GM12873 (cell line): ENCODE data around the gene HAVCR2.

Source experiments
- TF ChIP-seq, protein P1 (sequence below): IDR thresholded peaks from 2 replicates; pipeline ENCODE4 v1.5.1; 2012; ENCODE audit warnings: low read depth, mild to moderate bottlenecking, moderate library complexity, low read length, control low read depth; ENCODE audit not compliant: insufficient read depth; ENCODE audit errors: missing control alignments

HAVCR2 gene

DNA sequence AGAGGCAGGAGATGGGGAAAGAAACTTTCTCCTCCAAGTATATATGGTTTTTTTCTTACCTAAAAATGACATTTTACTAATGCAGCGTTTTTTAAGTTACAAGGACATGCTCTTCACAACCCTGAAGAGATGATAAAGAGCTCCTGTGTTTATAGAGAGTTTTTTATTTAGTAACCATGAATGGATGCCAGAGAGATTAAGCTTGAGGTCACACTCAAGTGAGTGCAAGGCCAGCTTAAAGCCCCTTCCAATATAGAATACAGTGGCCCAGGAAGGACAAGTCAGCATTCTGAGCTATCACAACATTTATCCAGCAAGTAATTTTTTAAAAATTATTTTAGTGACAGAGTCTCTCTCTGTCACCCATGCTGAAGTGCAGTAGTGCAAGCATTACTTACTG lies 6.7 kb upstream of the HAVCR2 start:
- TF ChIP-seq, protein P1, sequence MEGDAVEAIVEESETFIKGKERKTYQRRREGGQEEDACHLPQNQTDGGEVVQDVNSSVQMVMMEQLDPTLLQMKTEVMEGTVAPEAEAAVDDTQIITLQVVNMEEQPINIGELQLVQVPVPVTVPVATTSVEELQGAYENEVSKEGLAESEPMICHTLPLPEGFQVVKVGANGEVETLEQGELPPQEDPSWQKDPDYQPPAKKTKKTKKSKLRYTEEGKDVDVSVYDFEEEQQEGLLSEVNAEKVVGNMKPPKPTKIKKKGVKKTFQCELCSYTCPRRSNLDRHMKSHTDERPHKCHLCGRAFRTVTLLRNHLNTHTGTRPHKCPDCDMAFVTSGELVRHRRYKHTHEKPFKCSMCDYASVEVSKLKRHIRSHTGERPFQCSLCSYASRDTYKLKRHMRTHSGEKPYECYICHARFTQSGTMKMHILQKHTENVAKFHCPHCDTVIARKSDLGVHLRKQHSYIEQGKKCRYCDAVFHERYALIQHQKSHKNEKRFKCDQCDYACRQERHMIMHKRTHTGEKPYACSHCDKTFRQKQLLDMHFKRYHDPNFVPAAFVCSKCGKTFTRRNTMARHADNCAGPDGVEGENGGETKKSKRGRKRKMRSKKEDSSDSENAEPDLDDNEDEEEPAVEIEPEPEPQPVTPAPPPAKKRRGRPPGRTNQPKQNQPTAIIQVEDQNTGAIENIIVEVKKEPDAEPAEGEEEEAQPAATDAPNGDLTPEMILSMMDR = no peak

DNA sequence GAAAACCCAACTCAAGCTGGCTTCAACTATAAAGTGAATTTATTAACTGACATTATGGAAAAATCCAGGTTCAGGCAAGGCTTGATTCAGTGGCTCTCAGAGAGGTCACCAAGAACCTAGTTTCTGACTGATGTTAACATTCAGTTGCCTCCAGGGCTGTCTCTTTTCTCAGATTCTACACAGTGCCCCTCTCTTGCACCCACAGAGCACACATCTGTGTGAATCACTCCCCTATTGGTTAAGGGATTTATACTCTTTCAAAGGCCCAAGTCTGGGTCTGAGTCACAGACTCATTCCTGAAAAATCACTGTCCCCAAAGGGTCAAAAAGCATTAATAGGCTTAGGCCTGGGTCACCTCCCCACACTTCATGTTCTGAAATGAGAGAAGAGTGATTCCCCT lies 6.2 kb upstream of the HAVCR2 start:
- TF ChIP-seq, protein P1 = no peak

DNA sequence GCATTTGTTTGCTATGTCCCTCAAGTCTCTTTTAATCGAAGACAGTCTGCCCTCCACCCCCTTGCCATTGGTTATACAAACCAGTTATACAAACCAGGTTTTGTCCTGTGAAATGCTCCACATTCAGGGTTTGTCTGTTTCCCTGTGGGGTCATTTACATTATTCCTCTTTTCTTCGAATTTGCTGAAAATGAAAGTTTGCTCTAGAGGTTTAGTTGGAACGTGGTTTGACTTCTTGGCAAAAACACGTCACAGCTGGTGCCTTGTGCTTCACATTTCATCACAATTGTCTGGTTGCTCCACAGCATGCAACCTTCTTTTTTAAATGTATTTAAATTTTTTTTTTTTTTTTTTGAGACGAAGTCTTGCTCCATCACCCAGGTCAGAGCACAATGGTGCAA lies 4.2 kb upstream of the HAVCR2 start:
- TF ChIP-seq, protein P1 = no peak

DNA sequence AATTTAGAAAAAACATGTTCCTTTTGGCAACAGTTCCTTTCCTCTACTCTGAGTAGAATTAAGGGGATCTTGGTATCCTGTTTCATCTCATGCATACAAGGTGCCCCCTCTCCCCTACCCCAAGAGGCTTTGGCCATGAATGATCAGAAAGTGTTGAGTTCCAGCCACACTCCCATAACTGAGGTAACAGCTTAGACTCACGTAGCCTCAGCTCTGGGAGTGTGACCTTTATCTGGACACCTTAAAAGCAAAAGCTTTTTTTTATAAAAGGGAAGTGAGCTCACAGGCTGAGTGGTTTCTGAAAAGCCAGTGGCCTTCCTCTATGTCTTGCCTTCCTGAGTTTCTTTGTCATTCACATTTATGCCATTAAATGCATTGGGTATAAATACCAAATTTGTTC lies 900 bp upstream of the HAVCR2 start:
- TF ChIP-seq, protein P1 = no peak

DNA sequence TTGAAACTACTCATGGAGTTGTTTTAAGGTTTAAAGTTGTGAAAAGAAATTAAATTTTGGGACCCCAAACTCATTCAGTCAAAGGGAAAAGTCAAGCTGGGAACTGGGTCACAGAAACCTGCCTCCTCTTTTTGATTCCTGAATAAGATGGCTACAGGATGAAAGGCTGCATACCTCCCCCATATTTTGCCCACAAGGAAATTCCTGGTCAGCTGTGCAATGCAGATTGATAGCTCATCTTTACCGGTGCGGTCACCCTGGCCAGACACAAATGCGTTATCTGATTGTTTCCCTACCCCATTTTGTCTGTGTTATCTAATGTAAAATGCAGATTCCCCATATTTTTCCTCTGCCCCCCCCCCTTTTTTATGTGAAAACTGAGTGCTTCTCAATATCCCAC lies 1.3 kb downstream of the HAVCR2 start:
- TF ChIP-seq, protein P1 = no peak

DNA sequence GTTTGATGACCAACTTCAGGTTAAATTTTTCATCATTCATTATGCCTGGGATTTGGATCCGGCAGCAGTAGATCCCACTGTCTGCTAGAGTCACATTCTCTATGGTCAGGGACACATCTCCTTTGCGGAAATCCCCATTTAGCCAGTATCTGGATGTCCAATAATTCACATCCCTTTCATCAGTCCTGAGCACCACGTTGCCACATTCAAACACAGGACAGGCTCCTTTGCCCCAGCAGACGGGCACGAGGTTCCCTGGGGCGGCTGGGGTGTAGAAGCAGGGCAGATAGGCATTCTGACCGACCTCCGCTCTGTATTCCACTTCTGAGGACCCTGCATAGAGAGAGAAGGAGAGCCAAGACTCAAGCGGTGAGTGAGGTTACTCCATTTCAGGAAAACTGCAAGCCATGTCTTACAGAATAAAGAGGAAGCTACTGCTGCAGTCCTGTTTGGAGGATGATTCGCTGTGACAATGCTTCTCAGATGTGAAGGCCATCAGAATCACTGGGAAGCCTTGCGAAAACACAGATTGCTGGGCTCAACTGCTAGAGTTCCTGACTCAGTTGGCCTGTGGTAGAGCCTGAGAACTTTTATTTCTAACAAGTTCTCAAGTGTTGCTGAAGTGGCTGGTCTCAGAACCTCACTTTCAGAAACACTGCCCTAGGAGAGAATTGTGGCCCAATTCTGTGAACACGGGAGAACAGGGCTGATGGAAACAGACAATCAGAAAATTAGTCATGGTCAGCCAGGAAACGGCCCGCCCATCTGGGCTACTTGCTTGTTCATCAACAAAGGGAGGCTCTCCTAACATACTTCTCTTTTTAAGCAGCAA lies 2.0 kb downstream of the HAVCR2 start:
- TF ChIP-seq, protein P1 = no peak

DNA sequence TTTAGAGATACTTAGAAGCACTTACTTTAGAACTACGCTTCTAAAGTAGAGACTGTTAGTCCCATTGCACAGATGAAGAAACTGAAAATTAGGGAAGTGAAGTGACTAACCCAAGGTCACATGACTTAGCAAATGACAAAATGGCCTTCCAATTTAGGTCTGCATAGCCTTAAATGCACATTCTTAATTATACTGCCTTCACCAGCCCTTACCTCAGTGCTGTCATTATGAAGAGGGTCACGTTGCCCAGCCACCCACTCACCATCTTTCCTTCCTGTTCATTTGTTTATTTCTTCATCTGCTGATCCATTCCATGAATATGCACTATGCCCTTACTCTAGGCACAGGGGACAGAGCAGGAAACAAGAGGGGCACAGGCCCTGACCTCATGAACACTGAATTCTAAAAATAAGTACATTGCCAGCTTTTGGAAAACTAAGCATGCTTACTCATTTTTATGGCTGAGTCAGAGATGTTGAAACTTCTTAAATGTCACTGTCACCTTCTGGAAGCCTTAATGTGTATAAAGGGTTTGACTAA lies 8.6 kb downstream of the HAVCR2 start:
- TF ChIP-seq, protein P1 = no peak
